22Rv1 (cell line): ENCODE results near the gene TPST2.

Experiments used
- H3K27ac ChIP-seq: fragments of 450-650 bp; 2 replicates; pipeline ENCODE4 v1.5.1; 2017
- ZFX ChIP-seq: fragments of 450-650 bp; IDR thresholded peaks from 2 replicates; pipeline ENCODE4 v1.6.1; 2017; ENCODE audit warnings: antibody characterized with exemption, borderline replicate concordance
- TF ChIP-seq, protein P1 (sequence below): fragments of 450-650 bp; IDR thresholded peaks from 2 replicates; pipeline ENCODE4 v1.5.1; 2017; ENCODE audit warnings: mild to moderate bottlenecking

The TPST2 gene

GRCh38 chr22:26581026-26581425 is 8.9 kb downstream of the TPST2 start:
- TF ChIP-seq, protein P1, sequence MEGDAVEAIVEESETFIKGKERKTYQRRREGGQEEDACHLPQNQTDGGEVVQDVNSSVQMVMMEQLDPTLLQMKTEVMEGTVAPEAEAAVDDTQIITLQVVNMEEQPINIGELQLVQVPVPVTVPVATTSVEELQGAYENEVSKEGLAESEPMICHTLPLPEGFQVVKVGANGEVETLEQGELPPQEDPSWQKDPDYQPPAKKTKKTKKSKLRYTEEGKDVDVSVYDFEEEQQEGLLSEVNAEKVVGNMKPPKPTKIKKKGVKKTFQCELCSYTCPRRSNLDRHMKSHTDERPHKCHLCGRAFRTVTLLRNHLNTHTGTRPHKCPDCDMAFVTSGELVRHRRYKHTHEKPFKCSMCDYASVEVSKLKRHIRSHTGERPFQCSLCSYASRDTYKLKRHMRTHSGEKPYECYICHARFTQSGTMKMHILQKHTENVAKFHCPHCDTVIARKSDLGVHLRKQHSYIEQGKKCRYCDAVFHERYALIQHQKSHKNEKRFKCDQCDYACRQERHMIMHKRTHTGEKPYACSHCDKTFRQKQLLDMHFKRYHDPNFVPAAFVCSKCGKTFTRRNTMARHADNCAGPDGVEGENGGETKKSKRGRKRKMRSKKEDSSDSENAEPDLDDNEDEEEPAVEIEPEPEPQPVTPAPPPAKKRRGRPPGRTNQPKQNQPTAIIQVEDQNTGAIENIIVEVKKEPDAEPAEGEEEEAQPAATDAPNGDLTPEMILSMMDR: no peak
- no peak for TF ChIP-seq ZFX
- no peak overlapping the region for H3K27ac ChIP-seq

DNA sequence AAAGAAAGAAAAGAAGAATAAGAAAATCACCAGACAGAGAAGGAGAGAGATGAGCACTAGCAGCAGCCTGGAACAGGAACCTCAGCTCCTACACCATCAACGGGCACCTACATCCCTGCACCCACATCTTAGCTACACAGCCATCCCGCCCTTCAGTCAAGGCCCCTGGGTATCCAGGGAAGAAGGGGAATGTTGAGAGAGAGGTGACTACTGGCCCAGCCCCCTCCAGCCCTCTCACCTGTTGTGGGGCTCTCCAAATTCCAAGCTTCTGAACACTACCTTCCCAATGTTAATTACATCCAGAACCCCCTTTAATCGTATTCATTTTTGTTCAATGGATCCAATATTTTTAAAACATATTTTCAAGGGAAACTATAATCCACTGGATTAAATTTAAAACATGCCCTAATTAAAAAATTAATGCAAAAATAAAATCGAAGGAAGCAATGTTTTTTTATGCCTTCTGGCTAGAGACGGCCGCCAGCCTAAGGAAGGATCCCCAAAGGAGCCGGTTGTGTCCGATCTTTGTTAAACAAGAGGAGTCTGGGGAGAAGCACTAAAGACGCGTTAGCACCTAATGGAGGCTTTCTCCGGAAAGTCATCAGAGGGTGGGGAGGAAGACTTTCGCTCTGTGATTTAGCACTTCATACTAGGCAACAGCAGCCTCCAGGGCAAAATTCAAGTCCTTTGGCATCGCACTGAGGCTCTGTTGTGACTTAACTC is 9.5 kb downstream of the TPST2 start:
- TF ChIP-seq ZFX: no peak
- TF ChIP-seq, protein P1: no peak
- no peak overlapping the region for H3K27ac ChIP-seq

GRCh38 chr22:26579331-26579886 is 10.5 kb downstream of the TPST2 start:
- H3K27ac ChIP-seq: no peak overlapping the region
- no peak for TF ChIP-seq ZFX
- TF ChIP-seq, protein P1: no peak

GRCh38 chr22:26577081-26577480 is 12.9 kb downstream of the TPST2 start:
- TF ChIP-seq, protein P1: no peak
- TF ChIP-seq ZFX: no peak
- H3K27ac ChIP-seq: no peak overlapping the region

DNA sequence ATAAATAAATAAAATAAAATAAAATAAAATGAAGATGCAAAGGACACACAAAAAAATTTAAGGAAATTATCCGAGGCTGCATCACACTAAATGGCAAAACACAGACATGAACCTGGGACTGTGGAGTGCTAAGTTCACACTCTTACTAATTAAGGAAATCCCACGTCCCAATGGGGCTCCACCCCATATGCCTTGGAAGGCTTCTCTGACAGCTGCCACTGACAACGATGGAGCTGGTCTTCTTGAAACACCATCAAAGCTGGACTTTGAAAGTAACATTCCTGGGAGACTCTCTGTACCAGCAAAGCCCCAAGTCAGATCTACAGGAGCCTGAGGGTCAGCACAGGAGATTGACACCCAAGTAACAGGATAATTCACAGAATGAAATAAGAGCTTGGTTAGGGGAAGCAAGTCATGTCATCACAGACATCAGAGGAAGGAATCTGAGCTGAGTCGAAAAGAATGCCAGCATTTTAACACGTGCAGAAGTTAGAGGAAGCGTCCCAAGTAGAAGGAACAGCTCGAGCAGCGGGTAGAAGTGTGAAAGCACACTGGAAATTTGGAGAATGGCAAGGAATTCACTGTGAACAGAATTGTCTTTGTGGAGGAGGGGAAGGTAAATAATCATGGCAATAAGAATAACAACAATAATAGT is 13.8 kb downstream of the TPST2 start:
- TF ChIP-seq, protein P1: no peak
- TF ChIP-seq ZFX: no peak
- H3K27ac ChIP-seq: no peak overlapping the region

GRCh38 chr22:26574001-26574723 is 15.8 kb downstream of the TPST2 start:
- H3K27ac ChIP-seq: no peak overlapping the region
- TF ChIP-seq, protein P1: no peak
- no peak for TF ChIP-seq ZFX
